GM21526 (cell line): Measurements from ENCODE around the gene OR1M1.

Source experiments
- ATAC-seq: cut with Tn5 transposase; IDR thresholded peaks from one replicate; pipeline ENCODE4 v1.9.1; 2021; ENCODE audit warnings: moderate library complexity; ENCODE audit not compliant: unreplicated experiment, low FRiP score

Gene OR1M1

GRCh38 chr19:9073806-9074205 is 13.1 kb upstream of the OR1M1 start:
- no peak for ATAC-seq

DNA sequence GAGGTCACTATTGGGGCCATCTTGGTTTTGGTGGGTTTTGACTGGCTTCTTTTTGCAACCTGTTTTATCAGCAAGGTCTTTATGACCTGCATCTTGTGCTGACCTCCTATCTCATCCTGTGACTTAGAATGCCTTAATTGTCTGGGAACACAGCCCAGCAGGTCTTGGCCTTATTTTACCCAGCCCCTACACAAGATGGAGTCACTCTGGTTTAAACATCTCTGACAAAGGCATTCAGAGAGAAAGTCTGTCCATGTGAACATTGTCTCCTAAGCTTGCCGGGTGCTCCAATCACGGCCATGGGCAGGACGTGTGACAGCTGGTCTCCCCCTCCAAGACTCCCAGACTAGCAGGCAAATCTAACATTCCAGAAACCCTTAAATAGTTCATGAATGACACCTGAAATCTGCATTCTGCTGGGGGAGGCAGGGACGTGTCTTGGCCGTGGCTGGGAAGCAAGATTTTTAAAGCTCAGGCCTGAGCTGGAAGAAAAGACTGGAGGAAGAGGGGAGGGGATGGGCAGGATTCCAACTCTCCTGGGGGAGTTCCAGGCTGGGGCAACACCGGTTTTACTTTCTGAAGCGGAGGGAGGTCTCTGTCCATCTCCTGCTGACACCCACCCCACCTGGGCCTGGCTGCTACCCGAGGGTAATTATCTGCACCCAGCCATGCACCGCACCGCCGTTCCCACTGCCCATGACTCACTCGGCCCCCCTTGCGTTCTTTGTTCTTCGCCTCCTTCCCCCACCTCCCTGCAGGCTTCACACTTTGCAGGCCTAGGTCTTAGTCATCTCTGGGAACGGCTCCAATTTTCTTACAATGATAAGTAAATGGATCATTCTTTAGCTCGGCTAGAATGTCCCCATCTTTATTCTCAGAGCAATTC is 11.6 kb upstream of the OR1M1 start:
- no peak for ATAC-seq

GRCh38 chr19:9076901-9077300 is 10.0 kb upstream of the OR1M1 start:
- ATAC-seq: no peak

DNA sequence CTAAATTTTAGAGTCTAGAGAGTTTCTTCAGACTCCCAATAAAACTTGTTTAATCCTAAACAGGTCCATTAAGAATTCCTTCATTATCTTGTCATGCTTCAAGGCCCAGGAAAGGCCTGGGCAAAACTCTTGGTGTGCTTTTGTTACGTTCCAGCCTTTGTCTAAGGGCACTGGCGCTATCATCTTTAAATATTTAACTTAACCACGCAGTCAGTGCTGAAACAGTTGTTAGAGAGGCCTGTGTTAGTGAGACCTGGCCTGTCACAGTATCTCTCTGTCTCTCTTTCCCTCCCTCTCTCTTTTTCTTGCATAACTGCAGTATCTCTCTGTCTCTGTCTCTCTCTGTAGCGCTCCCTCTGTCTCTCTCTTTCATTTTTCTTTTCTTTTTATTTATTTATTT is 8.2 kb upstream of the OR1M1 start:
- ATAC-seq: no peak

GRCh38 chr19:9107375-9107774 is 20.5 kb downstream of the OR1M1 start, which contains the start of gene OR7G2:
TSS of gene OR7G2 (minus strand) at chr19:9107475. CDS start at chr19:9103243, 4,232 bp downstream.
- no peak for ATAC-seq

DNA sequence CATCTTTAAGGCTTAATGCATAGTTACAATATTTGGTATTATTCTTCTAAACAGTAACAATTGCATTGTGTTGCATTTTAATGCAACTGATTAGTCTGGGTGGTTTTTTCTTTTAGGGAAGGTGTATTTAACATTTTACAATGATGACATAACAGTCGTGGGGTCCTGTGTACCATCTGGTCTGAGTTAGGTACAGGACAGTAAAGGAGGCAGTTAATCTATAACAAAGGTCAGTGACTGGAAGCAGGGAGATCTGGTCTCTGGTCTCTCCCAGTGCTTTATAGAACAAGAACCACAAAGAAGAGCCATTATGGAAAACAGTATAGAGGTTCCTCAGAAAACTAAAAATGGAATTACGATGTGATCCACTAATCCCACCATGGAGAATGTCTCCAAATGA is 23.1 kb downstream of the OR1M1 start:
- ATAC-seq: no peak

- no peak for ATAC-seq
These were observed 28.5 kb downstream of the OR1M1 start, which contains the start of gene OR7G1 for GRCh38 chr19:9115307-9115813. TSS of gene OR7G1 (minus strand) at chr19:9115763. CDS start at chr19:9115763, 0 bp downstream.

GRCh38 chr19:9116547-9116946 is 29.7 kb downstream of the OR1M1 start:
- no peak for ATAC-seq

DNA sequence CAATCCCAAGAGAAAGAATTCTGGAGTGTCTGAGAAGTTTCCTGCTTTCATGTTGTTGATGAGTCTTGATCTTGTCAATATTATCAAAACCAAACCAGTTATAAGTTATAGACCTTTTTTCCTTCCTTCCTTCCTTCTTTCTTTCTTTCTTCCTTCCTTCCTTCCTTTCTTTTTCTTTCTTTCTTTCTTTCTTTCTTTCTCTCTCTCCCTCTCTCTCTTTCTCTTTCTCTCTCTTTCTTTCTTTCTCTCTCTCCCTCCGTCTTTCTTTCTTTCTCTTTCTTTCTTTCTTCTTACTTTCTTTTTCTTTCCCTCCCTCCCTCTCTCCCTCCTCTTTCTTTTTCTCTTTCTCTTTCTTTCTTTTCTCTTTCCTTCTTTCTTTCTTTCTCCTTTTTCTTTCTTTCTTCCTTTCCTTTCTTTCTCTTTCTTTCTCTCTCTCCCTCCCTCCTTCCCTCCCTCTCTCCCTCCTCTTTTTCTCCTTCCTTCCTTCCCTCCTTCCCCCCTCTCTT is 40.1 kb downstream of the OR1M1 start, which contains the start of gene OR7G3:
TSS of gene OR7G3 (minus strand) at position 51 of the 506 bp plus-strand sequence. CDS start at position 51, 0 bp downstream.
- no peak for ATAC-seq

- ATAC-seq: no peak
These were observed 41.3 kb downstream of the OR1M1 start for GRCh38 chr19:9128171-9128570.

- no peak for ATAC-seq
These were observed 44.1 kb downstream of the OR1M1 start for GRCh38 chr19:9130965-9131364.

GRCh38 chr19:9132422-9132821 is 45.6 kb downstream of the OR1M1 start:
- no peak for ATAC-seq

- ATAC-seq: peak; percentile 24
These were observed 52.8 kb downstream of the OR1M1 start for GRCh38 chr19:9139609-9140158.

- ATAC-seq: peak; percentile 90
These were observed 53.5 kb downstream of the OR1M1 start, which contains the start of gene ZNF317 for GRCh38 chr19:9140159-9140874. TSS of gene ZNF317 (plus strand) at chr19:9140397. CDS start at chr19:9156017, 15,620 bp downstream.

DNA sequence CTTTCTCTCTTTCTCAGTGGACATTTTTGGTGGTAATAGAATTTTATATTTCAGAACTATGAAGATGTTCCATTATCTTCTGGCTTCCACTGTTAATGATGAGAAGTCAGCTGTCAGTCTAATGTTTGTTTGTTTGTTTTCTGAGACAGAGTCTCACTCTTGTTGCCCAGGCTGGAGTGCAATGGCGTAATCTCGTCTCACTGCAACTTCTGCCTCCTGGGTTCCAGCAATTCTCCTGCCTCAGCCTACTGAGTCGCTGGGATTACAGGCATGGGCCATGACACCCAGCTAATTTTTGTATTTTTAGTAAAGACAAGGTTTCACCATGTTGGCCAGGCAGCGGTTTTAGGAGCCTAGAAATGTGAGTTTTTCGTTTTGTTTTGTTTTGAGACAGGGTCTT is 58.1 kb downstream of the OR1M1 start:
- ATAC-seq: no peak
